Dendritic cell treated with granulocyte-macrophage colony-stimulating factor and Interleukin-4, amounts not matched to agents 40 ng/mL and 50 ng/mL, for 4 days (primary cell): ENCODE measurements around the gene HNRNPAB.

ENCODE experiments used
- H3K27ac Mint-ChIP-seq: one replicate; pipeline ENCODE4 v1.8.0; 2022; ENCODE audit warnings: mild to moderate bottlenecking, mixed read lengths
- H3K27me3 Mint-ChIP-seq: one replicate; pipeline ENCODE4 v1.8.0; 2022; ENCODE audit warnings: mild to moderate bottlenecking, mixed read lengths
- H3K36me3 Mint-ChIP-seq: one replicate; pipeline ENCODE4 v1.8.0; 2022; ENCODE audit warnings: low read depth, mixed read lengths
- H3K4me1 Mint-ChIP-seq: one replicate; pipeline ENCODE4 v1.8.0; 2022; ENCODE audit warnings: low read depth, mixed read lengths
- H3K4me3 Mint-ChIP-seq: one replicate; pipeline ENCODE4 v1.8.0; 2022; ENCODE audit warnings: mild to moderate bottlenecking, moderate library complexity, mixed read lengths
- H3K9me3 Mint-ChIP-seq: one replicate; pipeline ENCODE4 v1.8.0; 2022; ENCODE audit warnings: mixed read lengths
- intact Hi-C: fragments of 100-400 bp; cut with micrococcal nuclease; formaldehyde crosslinking; loops from one replicate; pipeline ENCODE4 v1.15.0; 2022

HNRNPAB gene

DNA sequence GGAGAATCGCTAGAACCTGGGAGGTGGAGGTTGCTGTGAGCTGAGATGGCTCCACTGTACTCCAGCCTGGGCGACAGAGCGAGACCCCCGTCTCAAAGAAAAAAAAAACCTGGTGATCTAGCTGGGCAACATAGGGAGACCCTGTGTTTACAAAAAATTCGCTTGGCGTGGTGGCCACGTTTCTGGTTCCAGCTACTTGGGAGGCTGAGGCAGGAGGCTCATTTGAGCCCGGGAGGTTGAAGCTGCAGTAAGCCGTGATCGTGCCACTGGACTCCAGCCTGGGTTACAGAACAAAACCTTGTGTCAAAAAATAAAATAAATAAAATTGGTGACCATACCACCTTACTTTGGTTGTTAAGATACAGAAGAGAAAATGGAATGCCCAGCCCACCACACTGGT is 1.8 kb upstream of the HNRNPAB start:
- Mint-ChIP-seq H3K4me3 (no peak overlapping the region), H3K27me3 (peaks cover 2% of the 10 kb centered on the region), H3K27ac (no peak overlapping the region), H3K4me1 (peaks cover 34% of the 10 kb centered on the region), H3K36me3 (peaks cover 30% of the 10 kb centered on the region), H3K9me3 (no peaks in the 10 kb centered on the region)
- intact Hi-C loops = no loop called here

DNA sequence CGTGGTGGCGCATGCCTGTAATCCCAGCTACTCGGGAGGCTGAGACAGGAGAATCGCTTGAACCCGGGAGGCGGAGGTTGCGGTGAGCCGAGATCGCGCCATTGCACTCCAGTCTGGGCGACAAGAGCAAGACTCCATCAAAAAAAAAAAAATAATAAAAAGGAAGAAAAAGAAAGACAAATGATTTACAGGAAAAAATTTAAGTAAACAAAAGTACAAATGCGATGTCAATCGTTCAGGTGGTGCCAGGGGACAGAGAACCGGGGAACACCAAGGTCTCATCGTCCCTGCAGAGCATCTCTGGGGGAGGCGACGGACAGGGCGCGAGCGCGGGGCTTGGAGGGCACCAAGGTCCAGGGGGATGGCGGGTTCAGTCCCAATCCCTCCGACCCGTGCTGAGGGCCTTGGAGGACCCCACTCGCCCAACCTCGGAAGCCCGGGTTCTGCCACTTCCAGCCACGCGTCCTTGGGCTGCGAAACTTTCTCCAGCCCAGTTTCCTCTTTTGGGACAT is 607 bp upstream of the HNRNPAB start:
- peak overlapping the region; percentile 97 for H3K27ac Mint-ChIP-seq
- no peaks in the 10 kb centered on the region for H3K27me3 Mint-ChIP-seq
- H3K36me3 Mint-ChIP-seq = peaks cover 42% of the 10 kb centered on the region
- no peaks in the 10 kb centered on the region for H3K9me3 Mint-ChIP-seq
- intact Hi-C loops = loop anchor here (2.0 kb wide), 1 partner anchor 49 kb away; no protein-coding TSS in a partner anchor
- peaks cover 42% of the 10 kb centered on the region for H3K4me1 Mint-ChIP-seq
- peak overlapping the region; percentile 96 for H3K4me3 Mint-ChIP-seq

- peak overlapping the region; percentile 97 for H3K27ac Mint-ChIP-seq
- H3K4me3 Mint-ChIP-seq = peak overlapping the region; percentile 96
- peaks cover 49% of the 10 kb centered on the region for H3K4me1 Mint-ChIP-seq
- intact Hi-C loops = loop anchor here (2.0 kb wide), 1 partner anchor 50 kb away; no protein-coding TSS in a partner anchor
- peaks cover 56% of the 10 kb centered on the region for H3K36me3 Mint-ChIP-seq
- H3K27me3 Mint-ChIP-seq = no peaks in the 10 kb centered on the region
- H3K9me3 Mint-ChIP-seq = no peaks in the 10 kb centered on the region
Measured at GRCh38 chr5:178204935-178205748, 809 bp downstream of the HNRNPAB start.

- Mint-ChIP-seq H3K27ac (peak overlapping the region; percentile 54), H3K36me3 (peaks cover 62% of the 10 kb centered on the region), H3K27me3 (no peaks in the 10 kb centered on the region), H3K4me1 (peaks cover 49% of the 10 kb centered on the region), H3K9me3 (no peaks in the 10 kb centered on the region), H3K4me3 (peak overlapping the region; percentile 96)
- intact Hi-C loops = loop anchor here (2.0 kb wide), 1 partner anchor 51 kb away; no protein-coding TSS in a partner anchor
Measured at GRCh38 chr5:178205749-178206047, 1.4 kb downstream of the HNRNPAB start.

DNA sequence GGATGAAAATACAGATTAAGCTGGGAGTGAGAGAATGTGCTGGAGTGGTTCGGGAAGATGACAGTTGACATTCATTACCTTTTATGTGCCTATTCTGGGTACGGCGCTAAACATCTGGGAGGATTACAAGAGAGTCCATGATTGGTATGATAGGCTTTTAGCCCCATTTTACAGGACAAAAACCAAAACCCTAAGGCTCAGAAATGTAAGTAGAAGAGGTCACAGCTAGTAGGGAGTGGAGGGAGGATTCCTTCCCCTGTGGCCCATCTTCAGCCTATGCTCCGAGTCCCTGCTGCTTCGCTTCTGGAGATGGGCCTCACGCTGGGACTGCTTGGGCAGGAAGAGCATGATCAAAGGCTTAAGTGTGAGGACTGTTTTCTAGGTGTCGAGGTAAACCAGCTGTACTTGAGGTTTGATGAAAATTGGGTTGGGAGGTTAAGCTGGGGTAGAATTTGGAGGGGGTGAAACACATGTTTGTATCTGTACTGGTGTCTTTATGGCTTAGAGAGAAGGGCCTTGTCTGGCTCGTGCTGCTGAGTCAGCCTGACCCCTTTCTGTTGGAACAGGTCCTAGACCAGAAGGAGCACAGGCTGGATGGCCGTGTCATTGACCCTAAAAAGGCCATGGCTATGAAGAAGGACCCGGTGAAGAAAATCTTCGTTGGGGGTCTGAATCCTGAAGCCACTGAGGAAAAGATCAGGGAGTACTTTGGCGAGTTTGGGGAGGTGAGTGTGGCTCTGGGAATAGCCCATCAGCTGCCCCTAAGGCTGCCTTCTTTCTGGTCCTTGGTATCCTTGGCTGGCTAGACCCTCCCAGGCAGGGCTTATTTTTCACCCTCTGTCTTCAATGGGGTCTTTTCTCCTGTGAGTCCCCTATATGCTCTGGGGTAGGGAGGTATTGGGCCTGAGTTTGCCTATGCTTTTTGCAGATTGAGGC is 2.1 kb downstream of the HNRNPAB start:
- Mint-ChIP-seq H3K36me3 (peaks cover 69% of the 10 kb centered on the region), H3K27ac (peak overlapping the region; percentile 54), H3K27me3 (no peaks in the 10 kb centered on the region), H3K9me3 (no peaks in the 10 kb centered on the region), H3K4me3 (peak overlapping the region; percentile 96), H3K4me1 (peaks cover 49% of the 10 kb centered on the region)
- intact Hi-C loops = no loop called here

DNA sequence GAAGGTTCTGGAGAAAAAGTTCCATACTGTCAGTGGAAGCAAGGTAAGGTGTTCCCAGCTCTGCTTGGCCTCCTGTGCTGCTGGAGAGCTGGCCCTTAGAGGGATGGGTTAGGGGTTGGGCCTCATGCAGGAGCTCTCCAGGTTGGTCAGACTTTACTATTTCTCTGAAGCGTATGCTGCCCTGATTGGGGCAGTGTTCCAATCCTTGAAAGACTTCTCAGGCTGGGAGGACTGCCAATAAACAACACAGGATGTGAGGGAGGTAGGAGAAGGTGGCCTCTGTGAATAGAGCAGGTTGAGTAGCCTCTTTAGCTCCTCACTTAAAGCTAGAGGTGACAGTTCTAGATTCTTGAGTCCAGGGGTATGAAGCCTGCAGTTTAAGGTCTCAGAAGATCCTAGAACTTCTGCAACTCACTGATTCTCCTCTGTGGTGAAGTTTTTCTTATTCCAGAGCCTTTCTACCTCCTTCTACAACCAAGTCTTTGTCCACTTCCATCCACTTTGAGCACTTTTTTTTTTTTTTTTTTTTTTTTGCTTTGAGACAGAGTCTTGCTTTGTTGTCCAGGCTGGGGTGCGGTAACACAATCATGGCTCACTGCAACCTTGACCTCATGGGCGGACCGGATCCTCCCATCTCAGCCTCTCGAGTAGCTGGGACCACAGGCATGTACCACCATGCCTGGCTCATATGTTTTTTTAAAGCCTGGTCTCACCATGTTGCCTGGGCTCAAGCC is 3.0 kb downstream of the HNRNPAB start:
- Mint-ChIP-seq H3K4me3 (no peak overlapping the region), H3K27ac (no peak overlapping the region), H3K4me1 (peaks cover 41% of the 10 kb centered on the region), H3K27me3 (no peaks in the 10 kb centered on the region), H3K9me3 (no peaks in the 10 kb centered on the region), H3K36me3 (peaks cover 78% of the 10 kb centered on the region)
- intact Hi-C loops = no loop called here

DNA sequence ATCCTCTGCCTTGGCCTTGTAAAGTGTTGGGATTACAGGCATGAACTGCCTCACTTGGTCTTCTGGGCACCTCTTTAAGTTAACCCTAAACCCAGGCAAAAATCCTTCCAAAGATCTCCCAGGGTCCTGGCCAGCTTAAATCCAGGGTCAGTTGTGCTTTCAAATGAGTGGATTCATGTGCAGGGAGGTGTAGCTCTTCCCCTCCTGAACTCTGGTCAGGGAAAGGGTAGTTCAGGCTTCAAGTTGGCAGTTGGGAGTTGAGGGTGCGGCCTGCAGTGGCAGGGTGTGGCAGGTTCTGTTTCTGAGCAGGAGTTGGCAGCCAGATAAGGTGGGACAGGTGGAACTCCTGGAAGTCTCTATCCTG is 3.6 kb downstream of the HNRNPAB start:
- Mint-ChIP-seq H3K4me1 (peaks cover 41% of the 10 kb centered on the region), H3K27me3 (no peaks in the 10 kb centered on the region), H3K4me3 (no peak overlapping the region), H3K9me3 (no peaks in the 10 kb centered on the region), H3K27ac (no peak overlapping the region), H3K36me3 (peaks cover 84% of the 10 kb centered on the region)
- intact Hi-C loops = no loop called here

GRCh38 chr5:178208540-178209227 is 4.4 kb downstream of the HNRNPAB start:
- Mint-ChIP-seq H3K4me3 (no peak overlapping the region), H3K27me3 (no peaks in the 10 kb centered on the region), H3K9me3 (no peaks in the 10 kb centered on the region), H3K4me1 (peaks cover 41% of the 10 kb centered on the region), H3K36me3 (peaks cover 92% of the 10 kb centered on the region), H3K27ac (no peak overlapping the region)
- intact Hi-C loops = no loop called here

DNA sequence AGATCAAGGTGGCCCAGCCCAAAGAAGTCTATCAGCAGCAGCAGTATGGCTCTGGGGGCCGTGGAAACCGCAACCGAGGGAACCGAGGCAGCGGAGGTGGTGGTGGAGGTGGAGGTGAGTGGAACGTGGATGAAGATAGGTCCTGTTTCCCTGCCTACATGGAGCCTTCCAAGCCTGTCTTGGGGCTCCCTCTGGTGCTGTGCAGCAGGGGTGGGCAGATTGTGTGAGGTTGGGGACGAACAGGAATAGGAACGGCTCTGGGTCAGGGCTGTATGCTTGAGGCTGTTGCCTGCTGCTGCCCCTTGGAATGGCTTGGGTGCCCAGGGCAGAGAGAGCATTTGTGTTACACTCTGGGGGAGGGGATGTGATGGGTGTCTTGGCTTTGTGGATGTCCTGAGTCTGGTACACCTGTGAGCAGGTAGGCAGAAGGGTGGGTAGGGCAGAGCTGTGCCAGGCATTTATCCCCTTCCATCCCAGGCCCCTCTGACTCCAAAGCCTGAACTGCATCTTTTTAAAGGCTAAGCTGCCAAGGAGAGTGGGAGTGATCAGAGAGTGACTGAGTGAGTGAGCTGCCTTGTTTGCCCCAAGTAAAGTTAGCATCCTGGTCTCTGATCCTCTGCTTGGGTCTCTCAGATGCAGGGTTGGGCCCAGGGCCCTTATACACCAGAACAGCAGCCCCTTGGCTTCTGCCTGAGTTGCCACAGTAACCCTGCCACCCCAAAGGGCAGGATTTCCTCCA is 5.2 kb downstream of the HNRNPAB start:
- peak overlapping the region; percentile 58 for H3K27ac Mint-ChIP-seq
- no peak overlapping the region for H3K4me3 Mint-ChIP-seq
- peaks cover 95% of the 10 kb centered on the region for H3K36me3 Mint-ChIP-seq
- peaks cover 41% of the 10 kb centered on the region for H3K4me1 Mint-ChIP-seq
- H3K27me3 Mint-ChIP-seq = no peaks in the 10 kb centered on the region
- H3K9me3 Mint-ChIP-seq = no peaks in the 10 kb centered on the region
- intact Hi-C loops = no loop called here

DNA sequence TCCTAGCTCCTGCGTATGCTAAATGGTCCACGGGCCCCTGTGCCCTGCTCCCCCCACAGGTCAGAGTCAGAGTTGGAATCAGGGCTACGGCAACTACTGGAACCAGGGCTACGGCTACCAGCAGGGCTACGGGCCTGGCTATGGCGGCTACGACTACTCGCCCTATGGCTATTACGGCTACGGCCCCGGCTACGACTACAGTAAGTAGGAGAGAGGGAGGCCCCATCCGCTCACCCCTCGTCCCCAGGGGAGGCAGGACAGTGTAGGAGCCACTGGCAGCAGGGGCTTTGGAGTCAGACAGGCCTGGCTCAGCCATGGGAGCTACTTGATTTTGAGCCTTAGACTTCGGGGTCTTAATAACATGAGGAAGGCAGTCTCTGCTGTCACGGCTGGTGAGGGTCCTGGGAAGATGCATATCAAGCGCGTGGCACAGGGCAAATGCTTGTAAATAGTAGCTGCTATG is 5.8 kb downstream of the HNRNPAB start:
- peaks cover 47% of the 10 kb centered on the region for H3K4me1 Mint-ChIP-seq

DNA sequence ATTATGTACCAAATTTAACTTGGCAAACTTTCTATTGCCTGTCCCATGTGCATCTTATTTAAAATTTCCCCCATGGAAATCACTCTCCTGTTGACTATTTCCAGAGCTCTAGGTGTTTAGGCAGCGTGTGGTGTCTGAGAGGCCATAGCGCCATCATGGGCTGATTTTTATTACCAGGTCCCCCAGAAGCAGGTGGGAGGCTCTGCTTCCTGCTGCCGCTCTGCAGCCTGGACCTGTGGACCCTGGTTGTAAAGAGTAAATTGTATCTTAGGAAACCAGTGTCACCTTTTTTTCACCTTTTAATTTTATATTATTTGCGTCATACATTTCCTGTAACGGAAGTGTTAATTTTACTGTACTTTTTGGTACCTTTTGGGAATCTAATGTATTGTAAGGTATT is 6.4 kb downstream of the HNRNPAB start:
- Mint-ChIP-seq H3K27ac (no peak overlapping the region), H3K9me3 (no peaks in the 10 kb centered on the region), H3K27me3 (no peaks in the 10 kb centered on the region), H3K4me1 (peaks cover 53% of the 10 kb centered on the region), H3K36me3 (peaks cover 100% of the 10 kb centered on the region), H3K4me3 (no peak overlapping the region)
- intact Hi-C loops = no loop called here

More for the DNA sequence above, 5.8 kb downstream of the HNRNPAB start:
- no peak overlapping the region for H3K4me3 Mint-ChIP-seq
- intact Hi-C loops = no loop called here
- H3K27ac Mint-ChIP-seq = peak overlapping the region; percentile 58
- peaks cover 99% of the 10 kb centered on the region for H3K36me3 Mint-ChIP-seq
- H3K27me3 Mint-ChIP-seq = no peaks in the 10 kb centered on the region
- H3K9me3 Mint-ChIP-seq = no peaks in the 10 kb centered on the region

- intact Hi-C loops = no loop called here
- no peaks in the 10 kb centered on the region for H3K27me3 Mint-ChIP-seq
- no peak overlapping the region for H3K27ac Mint-ChIP-seq
- peaks cover 53% of the 10 kb centered on the region for H3K4me1 Mint-ChIP-seq
- peaks cover 100% of the 10 kb centered on the region for H3K36me3 Mint-ChIP-seq
- no peak overlapping the region for H3K4me3 Mint-ChIP-seq
- no peaks in the 10 kb centered on the region for H3K9me3 Mint-ChIP-seq
Measured at GRCh38 chr5:178211095-178212048, 7.0 kb downstream of the HNRNPAB start.
